H9 (cell line): Measurements from ENCODE around the gene METTL22. TPM values are rescaled to one million over a fixed set of nuclear protein-coding genes. Genes with fewer than 3 reads are reported as not detected.

Source experiments
- DNase-seq: peaks from one replicate; pipeline ENCODE4 v3.0.0-alpha.2; 2017
- H2AFZ ChIP-seq: one replicate; pipeline ENCODE4 v1.6.1; 2013; ENCODE audit warnings: mild to moderate bottlenecking, low read length, control low read depth, moderate library complexity
- H2AK5ac ChIP-seq: 2 replicates; pipeline ENCODE4 v1.6.1; 2013; ENCODE audit warnings: low read length, control low read depth, mixed read lengths; ENCODE audit not compliant: insufficient read length
- H2BK120ac ChIP-seq: one replicate; pipeline ENCODE4 v1.6.1; 2013; ENCODE audit warnings: low read depth, mild to moderate bottlenecking, low read length, control low read depth, inconsistent platforms; ENCODE audit not compliant: poor library complexity, severe bottlenecking
- H2BK12ac ChIP-seq: 2 replicates; pipeline ENCODE4 v1.6.1; 2013; ENCODE audit warnings: low read length, control low read depth, mixed read lengths, low read depth; ENCODE audit not compliant: insufficient read length
- H2BK15ac ChIP-seq: 2 replicates; pipeline ENCODE4 v1.6.1; 2013; ENCODE audit warnings: low read depth, low read length, control low read depth
- H2BK20ac ChIP-seq: one replicate; pipeline ENCODE4 v1.6.1; 2013; ENCODE audit warnings: low read depth, mild to moderate bottlenecking, low read length, control low read depth, inconsistent platforms; ENCODE audit not compliant: poor library complexity, severe bottlenecking
- H2BK5ac ChIP-seq: 2 replicates; pipeline ENCODE4 v1.6.1; 2013; ENCODE audit warnings: low read length, control low read depth, mixed read lengths; ENCODE audit not compliant: insufficient read length
- H3K14ac ChIP-seq: 2 replicates; pipeline ENCODE4 v1.6.1; 2013; ENCODE audit warnings: low read length, control low read depth; ENCODE audit not compliant: insufficient read depth
- H3K18ac ChIP-seq: 2 replicates; pipeline ENCODE4 v1.6.1; 2013; ENCODE audit warnings: low read depth, mild to moderate bottlenecking, mixed read lengths, low read length, control low read depth; ENCODE audit not compliant: insufficient read length
- H3K23ac ChIP-seq: 2 replicates; pipeline ENCODE4 v1.6.1; 2013; ENCODE audit warnings: low read length, control low read depth, mixed read lengths, low read depth; ENCODE audit not compliant: insufficient read length
- H3K23me2 ChIP-seq: 2 replicates; pipeline ENCODE4 v1.6.1; 2013; ENCODE audit warnings: low read depth, mild to moderate bottlenecking, mixed read lengths, low read length, control low read depth; ENCODE audit not compliant: insufficient read length, poor library complexity, severe bottlenecking
- H3K27ac ChIP-seq: 2 replicates; pipeline ENCODE4 v1.5.1; 2013; ENCODE audit warnings: low read length, control low read depth, mixed read lengths, low read depth; ENCODE audit not compliant: insufficient read length
- H3K27me3 ChIP-seq: 2 replicates; pipeline ENCODE4 v1.6.1; 2013; ENCODE audit warnings: low read length, control low read depth, inconsistent platforms; ENCODE audit not compliant: insufficient read depth
- H3K4ac ChIP-seq: 2 replicates; pipeline ENCODE4 v1.6.1; 2013; ENCODE audit warnings: low read depth, mild to moderate bottlenecking, control low read depth, inconsistent platforms, low read length, moderate library complexity
- H3K4me1 ChIP-seq: 2 replicates; pipeline ENCODE4 v1.6.1; 2013; ENCODE audit warnings: low read length, control low read depth, inconsistent platforms; ENCODE audit not compliant: insufficient read depth
- H3K4me2 ChIP-seq: 2 replicates; pipeline ENCODE4 v1.6.1; 2013; ENCODE audit warnings: low read length, control low read depth, mixed read lengths; ENCODE audit not compliant: insufficient read length, insufficient read depth
- H3K56ac ChIP-seq: 2 replicates; pipeline ENCODE4 v1.6.1; 2013; ENCODE audit warnings: low read depth, mild to moderate bottlenecking, mixed read lengths, low read length, control low read depth; ENCODE audit not compliant: insufficient read length
- H3K79me1 ChIP-seq: 2 replicates; pipeline ENCODE4 v1.6.1; 2013; ENCODE audit warnings: low read depth, mild to moderate bottlenecking, moderate library complexity, low read length, control low read depth, inconsistent platforms; ENCODE audit not compliant: insufficient read depth, poor library complexity, severe bottlenecking
- H3K79me2 ChIP-seq: 2 replicates; pipeline ENCODE4 v1.6.1; 2013; ENCODE audit warnings: low read length, control low read depth, inconsistent platforms; ENCODE audit not compliant: insufficient read depth
- H3K9ac ChIP-seq: 2 replicates; pipeline ENCODE4 v1.6.1; 2013; ENCODE audit warnings: low read length, control low read depth, mixed read lengths; ENCODE audit not compliant: insufficient read length; ENCODE audit errors: extremely low read depth
- H3K9me3 ChIP-seq: one replicate; pipeline ENCODE4 v1.6.1; 2013; ENCODE audit warnings: low read depth, low read length, inconsistent platforms; ENCODE audit not compliant: control insufficient read depth
- H3T11ph ChIP-seq: one replicate; pipeline ENCODE4 v1.6.1; 2013; ENCODE audit warnings: mild to moderate bottlenecking, low read length, control low read depth, inconsistent platforms
- H4K20me1 ChIP-seq: one replicate; pipeline ENCODE4 v1.6.1; 2013; ENCODE audit not compliant: control insufficient read depth, insufficient read length, insufficient read depth
- H4K5ac ChIP-seq: 2 replicates; pipeline ENCODE4 v1.6.1; 2013; ENCODE audit warnings: low read depth, mild to moderate bottlenecking, mixed read lengths, low read length, control low read depth; ENCODE audit not compliant: insufficient read length
- H4K8ac ChIP-seq: replicated peaks from 2 replicates; pipeline ENCODE4 v1.6.1; 2013; ENCODE audit warnings: low read length, control low read depth, mixed read lengths, low read depth; ENCODE audit not compliant: insufficient read length
- H4K91ac ChIP-seq: 2 replicates; pipeline ENCODE4 v1.6.1; 2013; ENCODE audit warnings: low read depth, mild to moderate bottlenecking, moderate library complexity, mixed read lengths, low read length, control low read depth; ENCODE audit not compliant: insufficient read length
- H3K27ac Mint-ChIP-seq, 3 experiments: 2 replicates in 2 of 3; 3 replicates in 1 of 3; pipeline ENCODE4 v1.8.0; 2020 to 2021; ENCODE audit warnings: mixed read lengths in 3 of 3, mild to moderate bottlenecking in 1 of 3, moderate library complexity in 1 of 3
- H3K27me3 Mint-ChIP-seq: 2 replicates; pipeline ENCODE4 v1.8.0; 2021; ENCODE audit warnings: low read depth, mild to moderate bottlenecking, moderate library complexity, mixed read lengths
- H3K36me3 Mint-ChIP-seq, 3 experiments: 2 replicates in 2 of 3; 3 replicates in 1 of 3; pipeline ENCODE4 v1.8.0; 2020 to 2021; ENCODE audit warnings: low read depth in 3 of 3, mixed read lengths in 3 of 3; ENCODE audit not compliant: insufficient read depth in 1 of 3
- H3K4me1 Mint-ChIP-seq, 2 experiments: 2 replicates each; pipeline ENCODE4 v1.8.0; 2020; ENCODE audit warnings: mixed read lengths in 2 of 2
- H3K4me3 Mint-ChIP-seq, 2 experiments: 2 replicates in 1 of 2; 3 replicates in 1 of 2; pipeline ENCODE4 v1.8.0; 2020 to 2021; ENCODE audit warnings: mild to moderate bottlenecking in 2 of 2, mixed read lengths in 2 of 2, moderate library complexity in 1 of 2
- H3K9me3 Mint-ChIP-seq, 2 experiments: 2 replicates in 1 of 2; 3 replicates in 1 of 2; pipeline ENCODE4 v1.8.0; 2020; ENCODE audit warnings: mild to moderate bottlenecking in 2 of 2, mixed read lengths in 2 of 2, moderate library complexity in 1 of 2
- WGBS: extraction: QIAGEN DNeasy Blood & Tissue Kit; methylation state at CpG from one replicate; pipeline ENCODE4 v1.1.7; 2013; ENCODE audit warnings: missing lambda C conversion rate, low lambda C conversion rate, mixed read lengths; ENCODE audit not compliant: insufficient read length; ENCODE audit errors: extremely low coverage; 5-methylcytosine and 5-hydroxymethylcytosine counted together
- total RNA-seq: library from RNA; stranded (reverse); gene quantifications from 2 replicates; pipeline ENCODE4 v1.2.1, GENCODE V29; 2021
- TF ChIP-seq, protein P1 (sequence below): fragments of 200-600 bp; sonication (generic); conservative IDR thresholded peaks from 3 replicates; pipeline ENCODE4 v1.8.0; 2021; ENCODE audit warnings: antibody characterized with exemption, mild to moderate bottlenecking

METTL22 gene
- total RNA-seq, 1 experiment from 2014 or later = 51.9 TPM

DNA sequence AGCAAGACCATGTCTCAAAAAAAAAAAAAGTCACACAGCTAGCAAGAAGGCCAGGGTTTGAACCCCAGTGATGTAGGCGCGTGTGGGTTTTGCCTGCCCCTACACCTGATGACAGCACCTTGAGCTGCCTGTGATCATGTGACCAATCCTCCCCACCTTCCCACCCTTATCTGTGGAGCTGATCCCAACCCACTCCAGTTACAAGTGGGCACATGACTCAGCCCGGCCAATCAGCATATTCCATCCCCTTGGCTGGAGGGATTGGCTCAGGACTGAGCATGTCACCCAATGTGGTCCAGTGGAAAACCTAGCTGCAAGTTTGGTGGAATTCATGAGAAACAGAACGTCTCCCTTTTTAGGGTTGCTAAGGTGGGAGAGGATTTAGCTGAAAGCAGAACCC, 37.8 kb upstream of the METTL22 start:
- Histone ChIP-seq H4K91ac (no peak overlapping the region), H3K27ac (no peak overlapping the region), H3K27me3 (peaks cover 6% of the 10 kb centered on the region; the same call in 1 of the 2 replicates), H4K8ac (no peak overlapping the region), H3K56ac (no peak overlapping the region), H4K5ac (no peak overlapping the region), H2BK120ac (no peak overlapping the region), H3K4me2 (no peak overlapping the region), H3K18ac (no peak overlapping the region), H3K4me1 (peaks cover 3% of the 10 kb centered on the region; the same call in 1 of the 2 replicates), H2AK5ac (no peak overlapping the region), H3K4ac (no peak overlapping the region), H3K9me3 (no peaks in the 10 kb centered on the region), H2BK5ac (no peak overlapping the region), H3T11ph (no peak overlapping the region), H2AFZ (no peak overlapping the region), H3K79me1 (no peaks in the 10 kb centered on the region), H3K23ac (no peak overlapping the region), H3K9ac (no peak overlapping the region), H2BK15ac (no peak overlapping the region), H3K23me2 (peaks cover under 1% of the 10 kb centered on the region), H3K14ac (no peak overlapping the region), H2BK12ac (no peak overlapping the region), H2BK20ac (no peak overlapping the region), H4K20me1 (no peaks in the 10 kb centered on the region), H3K79me2 (no peaks in the 10 kb centered on the region)
- Mint-ChIP-seq H3K27me3 (peaks cover 22% of the 10 kb centered on the region), H3K9me3 (no peaks in the 10 kb centered on the region), H3K36me3 (no peaks in the 10 kb centered on the region; a peak in 1 of 7 replicates), H3K4me1 (peaks cover 16% of the 10 kb centered on the region in 2 experiments), H3K4me3 (peak overlapping the region in 1 of 2 experiments; percentile 8; a peak in 1 of 5 replicates), H3K27ac (peak overlapping the region in 1 of 3 experiments; percentile 49; a peak in 1 of 7 replicates)
- no CpG with 5 or more reads among the region's 4 CpGs for WGBS
- peak; percentile 76 for DNase-seq
- TF ChIP-seq, protein P1, sequence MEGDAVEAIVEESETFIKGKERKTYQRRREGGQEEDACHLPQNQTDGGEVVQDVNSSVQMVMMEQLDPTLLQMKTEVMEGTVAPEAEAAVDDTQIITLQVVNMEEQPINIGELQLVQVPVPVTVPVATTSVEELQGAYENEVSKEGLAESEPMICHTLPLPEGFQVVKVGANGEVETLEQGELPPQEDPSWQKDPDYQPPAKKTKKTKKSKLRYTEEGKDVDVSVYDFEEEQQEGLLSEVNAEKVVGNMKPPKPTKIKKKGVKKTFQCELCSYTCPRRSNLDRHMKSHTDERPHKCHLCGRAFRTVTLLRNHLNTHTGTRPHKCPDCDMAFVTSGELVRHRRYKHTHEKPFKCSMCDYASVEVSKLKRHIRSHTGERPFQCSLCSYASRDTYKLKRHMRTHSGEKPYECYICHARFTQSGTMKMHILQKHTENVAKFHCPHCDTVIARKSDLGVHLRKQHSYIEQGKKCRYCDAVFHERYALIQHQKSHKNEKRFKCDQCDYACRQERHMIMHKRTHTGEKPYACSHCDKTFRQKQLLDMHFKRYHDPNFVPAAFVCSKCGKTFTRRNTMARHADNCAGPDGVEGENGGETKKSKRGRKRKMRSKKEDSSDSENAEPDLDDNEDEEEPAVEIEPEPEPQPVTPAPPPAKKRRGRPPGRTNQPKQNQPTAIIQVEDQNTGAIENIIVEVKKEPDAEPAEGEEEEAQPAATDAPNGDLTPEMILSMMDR = no peak
